H4 (cell line): ENCODE results near the gene ABLIM1. TPM values are rescaled to one million over a fixed set of nuclear protein-coding genes. Genes with fewer than 3 reads are reported as not detected.

ENCODE experiments used
- DNase-seq: peaks from one replicate; pipeline ENCODE4 v3.0.0-alpha.2; 2015; ENCODE audit warnings: low spot score
- total RNA-seq: library from RNA; depleted of rRNA; stranded (reverse); fragments of >200 nt; shearing (Covaris generic); gene quantifications from 2 replicates; pipeline ENCODE4 v1.2.3, GENCODE V29; 2014

ABLIM1 gene
- total RNA-seq, 1 experiment from 2014 or later: 1.2 TPM

GRCh38 chr10:114547056-114547455, 111.0 kb downstream of the ABLIM1 start:
- no peak for DNase-seq

GRCh38 chr10:114545819-114546218, 112.3 kb downstream of the ABLIM1 start:
- DNase-seq: no peak

- DNase-seq: no peak
Observed at GRCh38 chr10:114545071-114545470, 113.0 kb downstream of the ABLIM1 start.

GRCh38 chr10:114544045-114544659, 113.9 kb downstream of the ABLIM1 start:
- DNase-seq: no peak

- DNase-seq: no peak
Observed at GRCh38 chr10:114543456-114543855, 114.6 kb downstream of the ABLIM1 start.

- DNase-seq: no peak
Observed at GRCh38 chr10:114542373-114542772, 115.7 kb downstream of the ABLIM1 start.

GRCh38 chr10:114541797-114542160, 116.3 kb downstream of the ABLIM1 start:
- no peak for DNase-seq

GRCh38 chr10:114541081-114541796, 116.8 kb downstream of the ABLIM1 start:
- peak; percentile 89 for DNase-seq

GRCh38 chr10:114540236-114540635, 117.8 kb downstream of the ABLIM1 start:
- DNase-seq: no peak

- no peak for DNase-seq
Observed at GRCh38 chr10:114539623-114540022, 118.5 kb downstream of the ABLIM1 start.

GRCh38 chr10:114538181-114538906, 119.7 kb downstream of the ABLIM1 start:
- DNase-seq: no peak

- no peak for DNase-seq
Observed at GRCh38 chr10:114537736-114538135, 120.3 kb downstream of the ABLIM1 start.

- no peak for DNase-seq
Observed at GRCh38 chr10:114534571-114534981, 123.5 kb downstream of the ABLIM1 start.

- DNase-seq: no peak
Observed at GRCh38 chr10:114532226-114532625, 125.8 kb downstream of the ABLIM1 start.

- no peak for DNase-seq
Observed at GRCh38 chr10:114526504-114527238, 131.4 kb downstream of the ABLIM1 start.

GRCh38 chr10:114526126-114526503, 132.0 kb downstream of the ABLIM1 start:
- peak; percentile 17 for DNase-seq

GRCh38 chr10:114525368-114525949, 132.6 kb downstream of the ABLIM1 start:
- DNase-seq: no peak

GRCh38 chr10:114523876-114524275, 134.2 kb downstream of the ABLIM1 start:
- no peak for DNase-seq

GRCh38 chr10:114521255-114521654, 136.8 kb downstream of the ABLIM1 start:
- DNase-seq: no peak

- peak; percentile 19 for DNase-seq
Observed at GRCh38 chr10:114520453-114520852, 137.6 kb downstream of the ABLIM1 start.

GRCh38 chr10:114519756-114520293, 138.2 kb downstream of the ABLIM1 start:
- no peak for DNase-seq

GRCh38 chr10:114519306-114519669, 138.8 kb downstream of the ABLIM1 start:
- DNase-seq: no peak
